ENCODE data around the gene SH3RF3. TPM values are rescaled to one million over a fixed set of nuclear protein-coding genes. Genes with fewer than 3 reads are reported as not detected.

SH3RF3 gene
- polyA plus RNA-seq, 1 donor: 4.0 TPM

GRCh38 chr2:109306190-109306589, 177.2 kb downstream of the SH3RF3 start:
- no peak for DNase-seq

GRCh38 chr2:109311771-109312170, 182.8 kb downstream of the SH3RF3 start:
- no peak for DNase-seq

GRCh38 chr2:109312902-109313301, 183.9 kb downstream of the SH3RF3 start:
- no peak for DNase-seq

GRCh38 chr2:109313343-109313742, 184.3 kb downstream of the SH3RF3 start:
- DNase-seq: no peak

- DNase-seq: no peak
Measured at GRCh38 chr2:109316091-109316490, 187.1 kb downstream of the SH3RF3 start.

GRCh38 chr2:109317471-109318095, 188.6 kb downstream of the SH3RF3 start:
- no peak for DNase-seq

- peak; percentile 70 for DNase-seq
Measured at GRCh38 chr2:109318150-109318948, 189.3 kb downstream of the SH3RF3 start.

- no peak for DNase-seq
Measured at GRCh38 chr2:109318949-109319342, 189.9 kb downstream of the SH3RF3 start.

GRCh38 chr2:109320195-109320922, 191.4 kb downstream of the SH3RF3 start:
- no peak for DNase-seq

GRCh38 chr2:109321570-109321969, 192.6 kb downstream of the SH3RF3 start:
- no peak for DNase-seq

GRCh38 chr2:109322111-109322510, 193.1 kb downstream of the SH3RF3 start:
- DNase-seq: peak; percentile 51

- no peak for DNase-seq
Measured at GRCh38 chr2:109322641-109323040, 193.6 kb downstream of the SH3RF3 start.

- DNase-seq: no peak
Measured at GRCh38 chr2:109324861-109325260, 195.9 kb downstream of the SH3RF3 start.

- DNase-seq: no peak
Measured at GRCh38 chr2:109325570-109325969, 196.6 kb downstream of the SH3RF3 start.

GRCh38 chr2:109326306-109326705, 197.3 kb downstream of the SH3RF3 start:
- DNase-seq: no peak

- no peak for DNase-seq
Measured at GRCh38 chr2:109330056-109330455, 201.1 kb downstream of the SH3RF3 start.

GRCh38 chr2:109331081-109331480, 202.1 kb downstream of the SH3RF3 start:
- DNase-seq: no peak

GRCh38 chr2:109331896-109332848, 203.2 kb downstream of the SH3RF3 start:
- no peak for DNase-seq

- no peak for DNase-seq
Measured at GRCh38 chr2:109332880-109333279, 203.9 kb downstream of the SH3RF3 start.

GRCh38 chr2:109333414-109334210, 204.6 kb downstream of the SH3RF3 start:
- DNase-seq: no peak

- no peak for DNase-seq
Measured at GRCh38 chr2:109335631-109336176, 206.7 kb downstream of the SH3RF3 start.
